GM19328 (cell line): ENCODE data around the gene FBN1.

Experiments
- ATAC-seq: cut with Tn5 transposase; IDR thresholded peaks from one replicate; pipeline ENCODE4 v1.9.1; 2021; ENCODE audit warnings: mild to moderate bottlenecking, moderate library complexity; ENCODE audit not compliant: unreplicated experiment

The FBN1 gene

GRCh38 chr15:48584090-48584811 is 61.3 kb downstream of the FBN1 start:
- no peak for ATAC-seq

- no peak for ATAC-seq
Observed at GRCh38 chr15:48582452-48583247, 62.9 kb downstream of the FBN1 start.

- ATAC-seq, result no peak
Observed at GRCh38 chr15:48581219-48581618, 64.3 kb downstream of the FBN1 start.

GRCh38 chr15:48580736-48581135 is 64.8 kb downstream of the FBN1 start:
- no peak for ATAC-seq

GRCh38 chr15:48579945-48580671 is 65.4 kb downstream of the FBN1 start:
- ATAC-seq, result no peak

- ATAC-seq, result no peak
Observed at GRCh38 chr15:48578965-48579364, 66.5 kb downstream of the FBN1 start.

GRCh38 chr15:48577469-48577868 is 68.0 kb downstream of the FBN1 start:
- no peak for ATAC-seq

GRCh38 chr15:48574187-48574586 is 71.3 kb downstream of the FBN1 start:
- ATAC-seq, result no peak

GRCh38 chr15:48573780-48574179 is 71.7 kb downstream of the FBN1 start:
- ATAC-seq, result no peak

- ATAC-seq, result no peak
Observed at GRCh38 chr15:48572823-48573222, 72.7 kb downstream of the FBN1 start.

GRCh38 chr15:48571510-48571909 is 74.0 kb downstream of the FBN1 start:
- no peak for ATAC-seq

- no peak for ATAC-seq
Observed at GRCh38 chr15:48570822-48571221, 74.7 kb downstream of the FBN1 start.

GRCh38 chr15:48569591-48570302 is 75.8 kb downstream of the FBN1 start:
- ATAC-seq, result no peak

- ATAC-seq, result no peak
Observed at GRCh38 chr15:48566668-48567067, 78.8 kb downstream of the FBN1 start.

GRCh38 chr15:48565560-48566482 is 79.7 kb downstream of the FBN1 start:
- no peak for ATAC-seq

- ATAC-seq, result no peak
Observed at GRCh38 chr15:48564690-48565089, 80.8 kb downstream of the FBN1 start.

GRCh38 chr15:48563934-48564333 is 81.6 kb downstream of the FBN1 start:
- ATAC-seq, result no peak

GRCh38 chr15:48560321-48561051 is 85.0 kb downstream of the FBN1 start:
- no peak for ATAC-seq

- no peak for ATAC-seq
Observed at GRCh38 chr15:48559285-48559684, 86.2 kb downstream of the FBN1 start.
